ENCODE data around the gene DAPK2. TPM values are rescaled to one million over a fixed set of nuclear protein-coding genes. Genes with fewer than 3 reads are reported as not detected.

DAPK2 gene
- total and polyA plus RNA-seq, 2 of the 13 experiments (the other 11 are each of a cell fraction or from before 2014, with no cell fraction given), result 0.33 to 0.63 TPM

DNA sequence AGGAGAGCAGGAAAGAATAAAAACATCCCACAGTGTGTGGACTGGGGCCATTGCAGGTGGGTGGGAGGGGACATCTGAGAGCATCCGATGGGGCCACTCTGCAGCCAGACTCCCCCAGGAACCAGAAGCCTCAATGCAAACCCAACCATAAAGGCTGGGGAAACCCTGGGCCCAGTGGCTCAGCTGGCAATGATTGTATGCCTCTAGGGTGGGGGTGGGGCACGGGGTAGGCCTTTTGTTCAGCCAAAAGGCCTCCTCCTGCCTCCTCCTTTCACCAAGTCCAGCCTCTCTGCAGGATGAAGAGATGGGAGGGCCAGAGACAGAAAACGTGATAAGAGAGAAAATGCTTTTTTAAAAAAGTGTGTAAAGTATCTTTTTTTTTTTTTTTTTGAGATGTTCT, 167.1 kb downstream of the DAPK2 start (continued):
- TF ChIP-seq, protein P1, sequence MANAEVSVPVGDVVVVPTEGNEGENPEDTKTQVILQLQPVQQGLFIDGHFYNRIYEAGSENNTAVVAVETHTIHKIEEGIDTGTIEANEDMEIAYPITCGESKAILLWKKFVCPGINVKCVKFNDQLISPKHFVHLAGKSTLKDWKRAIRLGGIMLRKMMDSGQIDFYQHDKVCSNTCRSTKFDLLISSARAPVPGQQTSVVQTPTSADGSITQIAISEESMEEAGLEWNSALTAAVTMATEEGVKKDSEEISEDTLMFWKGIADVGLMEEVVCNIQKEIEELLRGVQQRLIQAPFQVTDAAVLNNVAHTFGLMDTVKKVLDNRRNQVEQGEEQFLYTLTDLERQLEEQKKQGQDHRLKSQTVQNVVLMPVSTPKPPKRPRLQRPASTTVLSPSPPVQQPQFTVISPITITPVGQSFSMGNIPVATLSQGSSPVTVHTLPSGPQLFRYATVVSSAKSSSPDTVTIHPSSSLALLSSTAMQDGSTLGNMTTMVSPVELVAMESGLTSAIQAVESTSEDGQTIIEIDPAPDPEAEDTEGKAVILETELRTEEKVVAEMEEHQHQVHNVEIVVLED (CRISPR knock-in tag; IDR thresholded peaks at IDR 0.05; ENCODE audit: borderline replicate concordance), result no peak
- no peak for TF ChIP-seq ZNF432 (CRISPR knock-in tag; IDR thresholded peaks at IDR 0.05; ENCODE audit: borderline replicate concordance)

DNA sequence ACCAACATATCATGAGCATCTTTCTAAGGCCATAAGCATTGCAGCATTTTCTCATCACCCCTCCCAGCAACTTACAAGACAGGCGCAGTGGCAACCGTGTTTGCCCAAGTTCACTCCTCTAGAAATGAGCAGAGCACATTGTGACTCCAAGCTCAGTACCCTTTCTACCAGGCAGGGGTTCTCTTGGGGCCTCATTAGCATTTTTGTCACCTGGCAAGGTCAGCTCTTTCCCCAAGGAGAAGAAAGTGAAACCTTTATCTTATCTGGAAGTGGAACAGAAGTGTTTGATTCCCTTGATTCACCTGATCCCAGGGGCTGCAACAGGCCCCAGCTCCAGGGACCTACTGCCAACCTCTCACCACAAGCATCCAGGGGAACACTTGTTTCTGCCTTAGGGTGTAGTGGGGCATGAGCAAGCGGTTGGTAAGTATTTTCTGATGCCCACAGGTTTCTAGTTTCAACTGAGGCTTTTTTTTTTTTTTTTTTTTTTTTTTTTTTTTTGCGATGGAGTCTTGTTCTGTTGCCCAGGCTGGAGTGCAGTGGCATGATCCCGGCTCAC, 168.5 kb downstream of the DAPK2 start:
- POLR2A ChIA-PET, result no interaction called here

More for the DNA sequence above, 168.5 kb downstream of the DAPK2 start:
- Histone ChIP-seq H3K79me2 (ENCODE audit: insufficient read depth, low read length) (no peaks in the 10 kb centered on the region), H3K4me2 (ENCODE audit: low read depth, low read length) (no peak overlapping the region), H3K27me3 (ENCODE audit: control insufficient read depth in 1 of 2, insufficient read depth in 2 of 2, low read length in 2 of 2) (peaks cover 2 to 3% of the 10 kb centered on the region in 2 experiments; a peak in 2 of 5 replicates), H2AFZ (ENCODE audit: low read length) (no peak overlapping the region), H3K36me3 (replicated peaks in 1 of 2; ENCODE audit: control insufficient read depth in 1 of 2, insufficient read depth in 2 of 2, low read length in 2 of 2) (no peaks in the 10 kb centered on the region), H3K27ac (ENCODE audit: extremely low read length, insufficient read depth, low read length) (no peak overlapping the region), H3K4me1 (ENCODE audit: insufficient read depth, low read length) (no peaks in the 10 kb centered on the region), H3K9me3 (ENCODE audit: low read length) (no peaks in the 10 kb centered on the region), H3K4me3 (replicated peaks in 1 of 3; ENCODE audit: insufficient read depth in 1 of 3, low read depth in 2 of 3, low read length in 3 of 3) (no peak overlapping the region), H4K20me1 (ENCODE audit: insufficient read depth, low read length) (no peaks in the 10 kb centered on the region), H3K9ac (ENCODE audit: insufficient read depth, low read depth, low read length) (no peak overlapping the region)
- no peak for FAIRE-seq
- TF ChIP-seq CBX2 (IDR thresholded peaks at IDR 0.05; ENCODE audit: low read depth, low read length) (no peak), CBX2 (CRISPR knock-in tag; IDR thresholded peaks at IDR 0.05; ENCODE audit: low read depth) (no peak), HNRNPLL (IDR thresholded peaks at IDR 0.05; ENCODE audit: low read depth, low read length, poor library complexity, severe bottlenecking) (no peak), ZBTB1 (CRISPR knock-in tag; IDR thresholded peaks at IDR 0.05; ENCODE audit: borderline replicate concordance) (no peak), ZNF749 (CRISPR knock-in tag; IDR thresholded peaks at IDR 0.05; ENCODE audit: borderline replicate concordance) (no peak)
- TF ChIP-seq, protein P2, sequence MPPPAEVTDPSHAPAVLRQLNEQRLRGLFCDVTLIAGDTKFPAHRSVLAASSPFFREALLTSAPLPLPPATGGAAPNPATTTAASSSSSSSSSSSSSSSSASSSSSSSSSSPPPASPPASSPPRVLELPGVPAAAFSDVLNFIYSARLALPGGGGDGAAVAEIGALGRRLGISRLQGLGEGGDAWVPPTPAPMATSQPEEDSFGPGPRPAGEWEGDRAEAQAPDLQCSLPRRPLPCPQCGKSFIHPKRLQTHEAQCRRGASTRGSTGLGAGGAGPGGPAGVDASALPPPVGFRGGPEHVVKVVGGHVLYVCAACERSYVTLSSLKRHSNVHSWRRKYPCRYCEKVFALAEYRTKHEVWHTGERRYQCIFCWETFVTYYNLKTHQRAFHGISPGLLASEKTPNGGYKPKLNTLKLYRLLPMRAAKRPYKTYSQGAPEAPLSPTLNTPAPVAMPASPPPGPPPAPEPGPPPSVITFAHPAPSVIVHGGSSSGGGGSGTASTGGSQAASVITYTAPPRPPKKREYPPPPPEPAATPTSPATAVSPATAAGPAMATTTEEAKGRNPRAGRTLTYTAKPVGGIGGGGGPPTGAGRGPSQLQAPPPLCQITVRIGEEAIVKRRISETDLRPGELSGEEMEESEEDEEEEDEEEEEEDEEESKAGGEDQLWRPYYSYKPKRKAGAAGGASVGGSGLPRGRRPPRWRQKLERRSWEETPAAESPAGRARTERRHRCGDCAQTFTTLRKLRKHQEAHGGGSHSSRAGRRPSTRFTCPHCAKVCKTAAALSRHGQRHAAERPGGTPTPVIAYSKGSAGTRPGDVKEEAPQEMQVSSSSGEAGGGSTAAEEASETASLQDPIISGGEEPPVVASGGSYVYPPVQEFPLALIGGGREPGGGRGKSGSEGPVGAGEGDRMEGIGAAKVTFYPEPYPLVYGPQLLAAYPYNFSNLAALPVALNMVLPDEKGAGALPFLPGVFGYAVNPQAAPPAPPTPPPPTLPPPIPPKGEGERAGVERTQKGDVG (CRISPR knock-in tag; IDR thresholded peaks at IDR 0.05; ENCODE audit: borderline replicate concordance), result no peak
- TF ChIP-seq, protein P3, sequence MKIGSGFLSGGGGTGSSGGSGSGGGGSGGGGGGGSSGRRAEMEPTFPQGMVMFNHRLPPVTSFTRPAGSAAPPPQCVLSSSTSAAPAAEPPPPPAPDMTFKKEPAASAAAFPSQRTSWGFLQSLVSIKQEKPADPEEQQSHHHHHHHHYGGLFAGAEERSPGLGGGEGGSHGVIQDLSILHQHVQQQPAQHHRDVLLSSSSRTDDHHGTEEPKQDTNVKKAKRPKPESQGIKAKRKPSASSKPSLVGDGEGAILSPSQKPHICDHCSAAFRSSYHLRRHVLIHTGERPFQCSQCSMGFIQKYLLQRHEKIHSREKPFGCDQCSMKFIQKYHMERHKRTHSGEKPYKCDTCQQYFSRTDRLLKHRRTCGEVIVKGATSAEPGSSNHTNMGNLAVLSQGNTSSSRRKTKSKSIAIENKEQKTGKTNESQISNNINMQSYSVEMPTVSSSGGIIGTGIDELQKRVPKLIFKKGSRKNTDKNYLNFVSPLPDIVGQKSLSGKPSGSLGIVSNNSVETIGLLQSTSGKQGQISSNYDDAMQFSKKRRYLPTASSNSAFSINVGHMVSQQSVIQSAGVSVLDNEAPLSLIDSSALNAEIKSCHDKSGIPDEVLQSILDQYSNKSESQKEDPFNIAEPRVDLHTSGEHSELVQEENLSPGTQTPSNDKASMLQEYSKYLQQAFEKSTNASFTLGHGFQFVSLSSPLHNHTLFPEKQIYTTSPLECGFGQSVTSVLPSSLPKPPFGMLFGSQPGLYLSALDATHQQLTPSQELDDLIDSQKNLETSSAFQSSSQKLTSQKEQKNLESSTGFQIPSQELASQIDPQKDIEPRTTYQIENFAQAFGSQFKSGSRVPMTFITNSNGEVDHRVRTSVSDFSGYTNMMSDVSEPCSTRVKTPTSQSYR (CRISPR knock-in tag; IDR thresholded peaks at IDR 0.05; ENCODE audit: borderline replicate concordance), result no peak
- no peak for ATAC-seq
- no TSS peak for BruUV-seq (replicated peaks)
- in situ Hi-C loops (cut with HindIII; ENCODE audit: extremely low pct_ligation_motif_present, low pct_unique_long_range_greater_than_20kb), result no loop called here
- CTCF ChIA-PET (ENCODE audit: low intra/inter-chr PET ratio, low total read pairs), result no interaction called here
- intact Hi-C loops (cut with micrococcal nuclease; ENCODE audit: unreplicated experiment), result no loop called here
- WGBS (ENCODE audit: low lambda C conversion rate), result 32% methylated on average over 5 of the region's 5 CpGs
- DNase-seq (ENCODE audit: low spot score), result no peak

Measured in HepG2 (cell line).